Measurements from ENCODE around the gene AFF3.

AFF3 gene

GRCh38 chr2:100006516-100006915, 135.9 kb downstream of the AFF3 start:
- in situ Hi-C loops (cut with MboI; ENCODE audit: low sequenced_read_pairs), result no loop called here
- Histone ChIP-seq H3K4me3 (no peak overlapping the region), H3K4me1 (no peaks in the 10 kb centered on the region), H3K9me3 (no peaks in the 10 kb centered on the region), H3K36me3 (replicated peaks) (no peaks in the 10 kb centered on the region), H3K27me3 (ENCODE audit: low read depth) (no peaks in the 10 kb centered on the region)
- no peak for DNase-seq (ENCODE audit: low spot score in 2 of 2)

- in situ Hi-C loops (cut with MboI; ENCODE audit: low sequenced_read_pairs), result no loop called here
- Histone ChIP-seq H3K36me3 (replicated peaks) (no peaks in the 10 kb centered on the region), H3K27me3 (ENCODE audit: low read depth) (no peaks in the 10 kb centered on the region), H3K9me3 (no peaks in the 10 kb centered on the region), H3K4me1 (no peaks in the 10 kb centered on the region), H3K4me3 (no peak overlapping the region)
- no peak for DNase-seq (ENCODE audit: low spot score in 2 of 2)
These were observed 137.4 kb downstream of the AFF3 start for GRCh38 chr2:100004959-100005387.

GRCh38 chr2:100004348-100004884, 138.0 kb downstream of the AFF3 start:
- H3K4me3 ChIP-seq, result no peak overlapping the region
- DNase-seq (ENCODE audit: low spot score in 2 of 2), result no peak

GRCh38 chr2:100002059-100002458, 140.3 kb downstream of the AFF3 start:
- Histone ChIP-seq H3K36me3 (replicated peaks) (no peaks in the 10 kb centered on the region), H3K9me3 (no peaks in the 10 kb centered on the region), H3K4me3 (no peak overlapping the region), H3K27me3 (ENCODE audit: low read depth) (no peaks in the 10 kb centered on the region), H3K4me1 (no peaks in the 10 kb centered on the region)
- in situ Hi-C loops (cut with MboI; ENCODE audit: low sequenced_read_pairs), result no loop called here
- no peak for DNase-seq (ENCODE audit: low spot score in 2 of 2)

More at GRCh38 chr2:100004348-100004884, 138.0 kb downstream of the AFF3 start:
- Histone ChIP-seq H3K4me1 (no peaks in the 10 kb centered on the region), H3K36me3 (replicated peaks) (no peaks in the 10 kb centered on the region), H3K27me3 (ENCODE audit: low read depth) (no peaks in the 10 kb centered on the region), H3K9me3 (no peaks in the 10 kb centered on the region)
- in situ Hi-C loops (cut with MboI; ENCODE audit: low sequenced_read_pairs), result no loop called here

GRCh38 chr2:100000915-100001707, 141.3 kb downstream of the AFF3 start:
- no peaks in the 10 kb centered on the region for H3K9me3 ChIP-seq
- H3K36me3 ChIP-seq (replicated peaks), result no peaks in the 10 kb centered on the region
- H3K4me1 ChIP-seq, result no peaks in the 10 kb centered on the region
- in situ Hi-C loops (cut with MboI; ENCODE audit: low sequenced_read_pairs), result no loop called here
- no peak for DNase-seq (ENCODE audit: low spot score in 2 of 2)
- no peak overlapping the region for H3K4me3 ChIP-seq
- H3K27me3 ChIP-seq (ENCODE audit: low read depth), result no peaks in the 10 kb centered on the region

GRCh38 chr2:99998651-99999320, 143.6 kb downstream of the AFF3 start:
- in situ Hi-C loops (cut with MboI; ENCODE audit: low sequenced_read_pairs), result no loop called here
- Histone ChIP-seq H3K27me3 (ENCODE audit: low read depth) (no peaks in the 10 kb centered on the region), H3K9me3 (no peaks in the 10 kb centered on the region), H3K4me3 (no peak overlapping the region), H3K4me1 (no peaks in the 10 kb centered on the region), H3K36me3 (replicated peaks) (no peaks in the 10 kb centered on the region)
- DNase-seq (ENCODE audit: low spot score in 2 of 2), result no peak

GRCh38 chr2:99989905-99990304, 152.5 kb downstream of the AFF3 start:
- no peaks in the 10 kb centered on the region for H3K36me3 ChIP-seq (replicated peaks)
- in situ Hi-C loops (cut with MboI; ENCODE audit: low sequenced_read_pairs), result no loop called here
- H3K4me3 ChIP-seq, result no peak overlapping the region
- no peaks in the 10 kb centered on the region for H3K4me1 ChIP-seq
- no peaks in the 10 kb centered on the region for H3K27me3 ChIP-seq (ENCODE audit: low read depth)
- H3K9me3 ChIP-seq, result no peaks in the 10 kb centered on the region
- DNase-seq (ENCODE audit: low spot score in 2 of 2), result no peak

GRCh38 chr2:99988599-99988998, 153.8 kb downstream of the AFF3 start:
- Histone ChIP-seq H3K9me3 (no peaks in the 10 kb centered on the region), H3K4me1 (no peaks in the 10 kb centered on the region), H3K4me3 (no peak overlapping the region), H3K27me3 (ENCODE audit: low read depth) (no peaks in the 10 kb centered on the region), H3K36me3 (replicated peaks) (no peaks in the 10 kb centered on the region)
- no peak for DNase-seq (ENCODE audit: low spot score in 2 of 2)
- in situ Hi-C loops (cut with MboI; ENCODE audit: low sequenced_read_pairs), result no loop called here

- in situ Hi-C loops (cut with MboI; ENCODE audit: low sequenced_read_pairs), result no loop called here
- DNase-seq (ENCODE audit: low spot score in 2 of 2), result no peak
These were observed 155.2 kb downstream of the AFF3 start for GRCh38 chr2:99987160-99987559.

GRCh38 chr2:99984799-99985515, 157.4 kb downstream of the AFF3 start:
- Histone ChIP-seq H3K9me3 (no peaks in the 10 kb centered on the region), H3K36me3 (replicated peaks) (no peaks in the 10 kb centered on the region), H3K27me3 (ENCODE audit: low read depth) (no peaks in the 10 kb centered on the region), H3K4me3 (no peak overlapping the region), H3K4me1 (no peaks in the 10 kb centered on the region)
- in situ Hi-C loops (cut with MboI; ENCODE audit: low sequenced_read_pairs), result no loop called here
- no peak for DNase-seq (ENCODE audit: low spot score in 2 of 2)

More at GRCh38 chr2:99987160-99987559, 155.2 kb downstream of the AFF3 start:
- H3K9me3 ChIP-seq, result no peaks in the 10 kb centered on the region
- no peaks in the 10 kb centered on the region for H3K36me3 ChIP-seq (replicated peaks)
- no peaks in the 10 kb centered on the region for H3K4me1 ChIP-seq
- no peak overlapping the region for H3K4me3 ChIP-seq
- no peaks in the 10 kb centered on the region for H3K27me3 ChIP-seq (ENCODE audit: low read depth)

- no peak overlapping the region for H3K4me3 ChIP-seq
- H3K9me3 ChIP-seq, result no peaks in the 10 kb centered on the region
- H3K36me3 ChIP-seq (replicated peaks), result no peaks in the 10 kb centered on the region
- H3K4me1 ChIP-seq, result no peaks in the 10 kb centered on the region
- in situ Hi-C loops (cut with MboI; ENCODE audit: low sequenced_read_pairs), result no loop called here
- no peak for DNase-seq (ENCODE audit: low spot score in 2 of 2)
- no peaks in the 10 kb centered on the region for H3K27me3 ChIP-seq (ENCODE audit: low read depth)
These were observed 159.6 kb downstream of the AFF3 start for GRCh38 chr2:99982744-99983143.

- DNase-seq (ENCODE audit: low spot score in 2 of 2), result no peak
- in situ Hi-C loops (cut with MboI; ENCODE audit: low sequenced_read_pairs), result no loop called here
These were observed 160.6 kb downstream of the AFF3 start for GRCh38 chr2:99981840-99982239.

GRCh38 chr2:99980176-99980575, 162.2 kb downstream of the AFF3 start:
- H3K9me3 ChIP-seq, result no peaks in the 10 kb centered on the region
- H3K36me3 ChIP-seq (replicated peaks), result no peaks in the 10 kb centered on the region
- H3K27me3 ChIP-seq (ENCODE audit: low read depth), result no peaks in the 10 kb centered on the region
- no peaks in the 10 kb centered on the region for H3K4me1 ChIP-seq
- no peak overlapping the region for H3K4me3 ChIP-seq
- in situ Hi-C loops (cut with MboI; ENCODE audit: low sequenced_read_pairs), result no loop called here
- no peak for DNase-seq (ENCODE audit: low spot score in 2 of 2)

More at GRCh38 chr2:99981840-99982239, 160.6 kb downstream of the AFF3 start:
- H3K9me3 ChIP-seq, result no peaks in the 10 kb centered on the region
- no peak overlapping the region for H3K4me3 ChIP-seq
- H3K36me3 ChIP-seq (replicated peaks), result no peaks in the 10 kb centered on the region
- H3K27me3 ChIP-seq (ENCODE audit: low read depth), result no peaks in the 10 kb centered on the region
- H3K4me1 ChIP-seq, result no peaks in the 10 kb centered on the region

- Histone ChIP-seq H3K4me3 (no peak overlapping the region), H3K36me3 (replicated peaks) (no peaks in the 10 kb centered on the region), H3K4me1 (no peaks in the 10 kb centered on the region), H3K27me3 (ENCODE audit: low read depth) (peaks cover 4% of the 10 kb centered on the region), H3K9me3 (no peaks in the 10 kb centered on the region)
- no peak for DNase-seq (ENCODE audit: low spot score in 2 of 2)
- in situ Hi-C loops (cut with MboI; ENCODE audit: low sequenced_read_pairs), result no loop called here
These were observed 164.4 kb downstream of the AFF3 start for GRCh38 chr2:99977966-99978365.

Data from HAP-1 (cell line).